Body of pancreas (tissue), 4 donors: ENCODE data around the gene VAV1.

Experiments
- CTCF ChIP-seq, 7 experiments: fragments of 450-650 bp in 4 of 7; fragments of 200-600 bp in 3 of 7; sonication (generic) in 3 of 7; IDR thresholded peaks; one replicate each; pipeline ENCODE4 v1.5.1; 2016 to 2019; ENCODE audit warnings: antibody characterized with exemption in 7 of 7
- POLR2A ChIP-seq, 3 donors: fragments of 450-650 bp; IDR thresholded peaks; one replicate each; pipeline ENCODE4 v1.6.1; 2016; ENCODE audit warnings: antibody characterized with exemption in 3 of 3, mild to moderate bottlenecking in 2 of 3

GRCh38 chr19:6903446-6903845, 130.9 kb downstream of the VAV1 start:
- TF ChIP-seq CTCF (IDR thresholded peaks at IDR 0.05), result no peak
- TF ChIP-seq POLR2A (IDR thresholded peaks at IDR 0.05), result no peak
